Mesodermal cell (in vitro differentiated cells): ENCODE measurements around the gene SCUBE2.
A peak's percentile ranks its signal among the peaks of the same experiment; 100 is the strongest.

Experiments
- H3K27ac ChIP-seq: 2 replicates; pipeline ENCODE4 v1.7.0; 2013; ENCODE audit warnings: mild to moderate bottlenecking, low read depth, low read length, moderate library complexity; ENCODE audit not compliant: severe bottlenecking
- H3K36me3 ChIP-seq: 2 replicates; pipeline ENCODE4 v1.7.1; 2013; ENCODE audit warnings: mild to moderate bottlenecking, low read length, moderate library complexity; ENCODE audit not compliant: control insufficient read depth, insufficient read depth
- H3K4me1 ChIP-seq: one replicate; pipeline ENCODE4 v1.7.1; 2013; ENCODE audit warnings: mild to moderate bottlenecking, low read length; ENCODE audit not compliant: insufficient read depth, control insufficient read depth, poor library complexity, severe bottlenecking
- H3K4me3 ChIP-seq: 2 replicates; pipeline ENCODE4 v1.7.0; 2013; ENCODE audit warnings: low read length, control low read depth, mild to moderate bottlenecking; ENCODE audit not compliant: insufficient read depth, poor library complexity, severe bottlenecking; ENCODE audit errors: extremely low read depth
- H3K9me3 ChIP-seq: 2 replicates; pipeline ENCODE4 v1.7.1; 2013; ENCODE audit warnings: mild to moderate bottlenecking, low read length, moderate library complexity; ENCODE audit not compliant: control insufficient read depth
- WGBS, 2 experiments: methylation state at CpG; one replicate each; pipeline ENCODE4 v1.1.5; 2013; ENCODE audit warnings: missing lambda C conversion rate in 2 of 2; ENCODE audit not compliant: insufficient coverage in 2 of 2; 5-methylcytosine and 5-hydroxymethylcytosine counted together

The SCUBE2 gene

GRCh38 chr11:9005087-9005486, 86.3 kb downstream of the SCUBE2 start:
- Histone ChIP-seq H3K27ac (no peak overlapping the region), H3K36me3 (no peaks in the 10 kb centered on the region), H3K4me1 (peaks cover 30% of the 10 kb centered on the region), H3K9me3 (no peaks in the 10 kb centered on the region), H3K4me3 (no peak overlapping the region)
- 82 to 91% methylated on average over 4 of the region's 4 CpGs for WGBS, 2 experiments

GRCh38 chr11:9004183-9004926, 87.0 kb downstream of the SCUBE2 start:
- 3 to 4% methylated on average over 54 to 58 of the region's 69 CpGs for whole genome bisulfite sequencing, 2 experiments
- Histone ChIP-seq H3K27ac (no peak overlapping the region), H3K36me3 (no peaks in the 10 kb centered on the region), H3K4me1 (peaks cover 30% of the 10 kb centered on the region), H3K4me3 (peak overlapping the region; percentile 44), H3K9me3 (no peaks in the 10 kb centered on the region)

- peaks cover 30% of the 10 kb centered on the region for H3K4me1 ChIP-seq
- no peaks in the 10 kb centered on the region for H3K36me3 ChIP-seq
- WGBS, 2 experiments, result 0 to 1% methylated on average over 65 of the region's 83 CpGs
- peak within 1 kb of the TSS; percentile 44 for H3K4me3 ChIP-seq
- no peaks in the 10 kb centered on the region for H3K9me3 ChIP-seq
- no peak within 1 kb of the TSS for H3K27ac ChIP-seq
Observed at GRCh38 chr11:9003573-9004182, 87.7 kb downstream of the SCUBE2 start, which contains the start of gene NRIP3. Gene NRIP3 (minus strand): TSS chr11:9004001. CDS start chr11:9003935, 66 bp downstream.

GRCh38 chr11:9002920-9003572, 88.4 kb downstream of the SCUBE2 start:
- H3K4me1 ChIP-seq, result peaks cover 30% of the 10 kb centered on the region
- 2 to 13% methylated on average over 5 to 6 of the region's 8 CpGs for WGBS, 2 experiments
- H3K36me3 ChIP-seq, result no peaks in the 10 kb centered on the region
- no peaks in the 10 kb centered on the region for H3K9me3 ChIP-seq
- H3K4me3 ChIP-seq, result peak overlapping the region; percentile 44
- no peak overlapping the region for H3K27ac ChIP-seq

- no peaks in the 10 kb centered on the region for H3K36me3 ChIP-seq
- H3K27ac ChIP-seq, result no peak overlapping the region
- peaks cover 30% of the 10 kb centered on the region for H3K4me1 ChIP-seq
- H3K9me3 ChIP-seq, result no peaks in the 10 kb centered on the region
- H3K4me3 ChIP-seq, result no peak overlapping the region
- WGBS, 2 experiments, result 66 to 81% methylated on average over 4 to 6 of the region's 6 CpGs
Observed at GRCh38 chr11:9001736-9002135, 89.7 kb downstream of the SCUBE2 start.

GRCh38 chr11:8998017-8998416, 93.4 kb downstream of the SCUBE2 start:
- Histone ChIP-seq H3K4me1 (peaks cover 22% of the 10 kb centered on the region), H3K9me3 (no peaks in the 10 kb centered on the region), H3K27ac (no peak overlapping the region), H3K4me3 (no peak overlapping the region), H3K36me3 (no peaks in the 10 kb centered on the region)
- 81 to 85% methylated on average over 1 of the region's 2 CpGs for WGBS, 2 experiments

GRCh38 chr11:8997451-8997850, 93.9 kb downstream of the SCUBE2 start:
- Histone ChIP-seq H3K9me3 (no peaks in the 10 kb centered on the region), H3K4me1 (peaks cover 16% of the 10 kb centered on the region), H3K4me3 (no peak overlapping the region), H3K36me3 (no peaks in the 10 kb centered on the region), H3K27ac (no peak overlapping the region)
- 75 to 93% methylated on average over 2 of the region's 3 CpGs for WGBS, 2 experiments

- Histone ChIP-seq H3K36me3 (peaks cover 5% of the 10 kb centered on the region), H3K9me3 (no peaks in the 10 kb centered on the region), H3K4me3 (no peak overlapping the region), H3K27ac (no peak overlapping the region), H3K4me1 (peaks cover 15% of the 10 kb centered on the region)
- WGBS, 2 experiments, result 100% methylated on average over 1 of the region's 1 CpG; no CpG with 5 or more reads in 1 of the 2 experiments
Observed at GRCh38 chr11:8989453-8989852, 101.9 kb downstream of the SCUBE2 start.

GRCh38 chr11:8988329-8989234, 102.8 kb downstream of the SCUBE2 start:
- Histone ChIP-seq H3K27ac (no peak overlapping the region), H3K9me3 (no peaks in the 10 kb centered on the region), H3K36me3 (peaks cover 5% of the 10 kb centered on the region), H3K4me3 (no peak overlapping the region), H3K4me1 (peaks cover 15% of the 10 kb centered on the region)
- WGBS, 2 experiments, result 80 to 85% methylated on average over 2 to 3 of the region's 3 CpGs

GRCh38 chr11:8987446-8987845, 104.0 kb downstream of the SCUBE2 start:
- H3K4me3 ChIP-seq, result no peak overlapping the region
- no peak overlapping the region for H3K27ac ChIP-seq
- H3K9me3 ChIP-seq, result no peaks in the 10 kb centered on the region
- peaks cover 5% of the 10 kb centered on the region for H3K36me3 ChIP-seq
- H3K4me1 ChIP-seq, result peaks cover 15% of the 10 kb centered on the region
- WGBS, 2 experiments, result 88 to 100% methylated on average over 1 of the region's 2 CpGs
